GM21381 (cell line): ENCODE results near the gene CDK5RAP2.
"Not testable (repeated sequence)": the region's sequence is repeated elsewhere in the genome, so short reads cannot be mapped to it uniquely, and the experiment has no call there.

Source experiments
- ATAC-seq: cut with Tn5 transposase; IDR thresholded peaks from one replicate; pipeline ENCODE4 v1.9.1; 2021; ENCODE audit warnings: mild to moderate bottlenecking, moderate library complexity; ENCODE audit not compliant: unreplicated experiment

Gene CDK5RAP2

GRCh38 chr9:120592210-120592609 is 12.2 kb upstream of the CDK5RAP2 start:
- no peak for ATAC-seq

DNA sequence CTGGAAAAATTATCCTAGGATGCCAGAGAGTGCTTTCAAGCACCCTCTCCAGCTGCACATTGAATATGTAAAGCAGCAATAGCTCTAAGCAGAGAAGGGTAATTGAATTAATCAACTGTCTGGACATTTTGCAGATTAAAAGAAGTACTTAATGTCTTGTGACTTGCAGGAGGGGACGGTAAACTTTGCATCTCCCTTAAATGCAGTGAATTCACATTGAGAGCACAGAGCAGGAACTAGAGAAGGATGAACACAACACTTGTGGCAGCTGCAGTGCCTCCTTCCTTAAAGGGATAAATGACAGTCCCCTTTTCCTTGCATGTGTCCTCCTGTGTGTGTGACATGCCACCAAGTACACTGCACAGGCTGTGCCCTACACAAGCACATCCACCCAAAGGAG is 7.4 kb upstream of the CDK5RAP2 start:
- ATAC-seq = no peak

DNA sequence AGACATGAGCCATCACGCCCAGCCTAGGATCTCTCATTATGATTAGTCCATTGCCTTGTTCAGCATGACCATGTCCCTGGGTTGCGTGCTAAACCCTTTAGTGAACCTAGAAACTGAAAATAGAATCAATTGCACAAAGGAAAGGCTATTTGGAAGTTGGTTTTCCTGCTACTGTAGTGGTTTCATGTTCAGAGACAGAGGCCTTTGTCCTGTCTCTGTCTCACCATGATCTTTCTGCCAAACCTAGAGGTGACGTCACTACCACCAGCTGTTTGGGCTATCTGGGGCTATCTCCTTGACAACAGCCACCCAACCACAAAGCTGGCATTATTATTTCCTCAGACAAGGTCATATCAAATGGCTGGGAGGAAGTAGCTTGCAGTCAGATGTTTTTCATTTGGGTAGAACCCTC is 4.0 kb upstream of the CDK5RAP2 start:
- peak; percentile 44 for ATAC-seq

GRCh38 chr9:120579139-120580050 is 572 bp downstream of the CDK5RAP2 start:
- ATAC-seq = peak; percentile 30

DNA sequence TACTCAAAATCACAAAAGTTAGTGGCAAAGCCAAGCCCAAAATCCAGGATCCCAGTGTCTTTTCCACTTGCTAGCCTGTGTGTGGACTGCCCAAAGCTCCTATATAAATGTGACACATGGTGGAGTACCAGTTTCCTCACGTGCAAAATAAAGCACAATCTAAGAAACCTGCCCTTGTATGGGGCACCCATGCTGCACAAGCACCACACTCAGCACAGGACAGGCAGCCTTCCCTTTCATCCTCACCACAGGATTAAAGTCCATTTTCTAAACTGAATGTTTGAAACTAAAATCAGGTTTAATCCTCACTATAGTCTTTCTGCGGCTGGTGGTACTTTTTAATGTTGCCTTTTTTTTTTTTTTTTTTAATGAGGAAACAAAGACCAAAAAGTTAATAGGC is 5.5 kb downstream of the CDK5RAP2 start:
- ATAC-seq = no peak

GRCh38 chr9:120572472-120572871 is 7.5 kb downstream of the CDK5RAP2 start:
- no peak for ATAC-seq

DNA sequence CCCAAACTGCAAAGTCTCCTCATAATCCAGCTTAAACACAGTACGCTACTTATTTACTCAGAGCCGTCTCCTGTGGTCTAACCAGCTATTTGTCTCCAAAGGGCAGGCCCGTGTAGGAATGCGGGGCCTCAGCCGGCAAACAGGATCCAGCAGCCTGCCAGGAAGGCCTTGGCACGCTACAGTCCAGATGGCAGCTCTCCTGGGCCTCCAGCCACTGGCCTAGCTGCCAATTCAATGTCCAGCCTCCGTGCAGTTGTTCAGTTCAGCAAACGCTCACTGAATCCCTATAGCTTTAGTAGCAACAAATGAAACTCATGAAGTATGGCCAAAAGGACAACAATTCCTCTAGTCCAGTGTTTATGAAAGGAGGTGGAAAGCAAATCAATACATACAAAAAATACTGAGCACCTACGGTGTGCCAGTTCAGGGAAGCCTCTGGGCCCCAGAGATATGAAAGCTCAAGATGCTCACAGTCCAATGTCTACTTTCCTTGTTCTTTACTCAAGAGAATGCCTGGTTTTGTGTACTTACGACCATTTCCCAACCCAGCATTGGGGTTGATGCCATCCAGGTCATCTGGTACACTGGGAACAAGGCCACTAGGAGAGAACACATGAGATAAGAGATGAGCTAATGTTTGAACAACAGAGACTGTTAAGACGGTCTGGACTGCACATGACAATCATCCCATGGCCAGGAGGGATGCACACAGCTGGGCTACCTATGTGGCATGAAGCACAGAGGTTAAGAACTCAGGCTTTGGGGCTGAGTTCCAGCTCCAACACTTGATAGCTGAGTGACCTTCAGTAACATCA is 8.3 kb downstream of the CDK5RAP2 start:
- ATAC-seq = no peak

DNA sequence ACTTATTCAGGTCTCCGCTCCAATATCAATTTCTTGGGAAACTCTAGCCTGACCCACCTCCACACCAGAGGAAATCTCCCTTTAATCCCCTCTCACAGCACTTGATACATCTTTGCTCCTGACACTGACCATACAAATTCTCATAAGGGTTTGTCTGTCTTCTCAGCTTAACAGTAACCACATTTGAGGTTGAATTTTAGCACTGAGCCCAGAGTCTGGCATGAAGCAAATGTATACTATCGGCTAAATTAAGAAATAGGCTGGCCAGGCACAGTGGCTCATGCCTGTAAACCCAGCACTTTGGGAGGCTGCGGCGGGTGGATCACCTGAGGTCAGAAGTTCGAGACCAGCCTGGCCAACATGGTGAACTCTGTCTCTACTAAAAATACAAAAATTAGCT is 9.7 kb downstream of the CDK5RAP2 start:
- no peak for ATAC-seq

GRCh38 chr9:120569556-120569955 is 10.4 kb downstream of the CDK5RAP2 start:
- no peak for ATAC-seq

DNA sequence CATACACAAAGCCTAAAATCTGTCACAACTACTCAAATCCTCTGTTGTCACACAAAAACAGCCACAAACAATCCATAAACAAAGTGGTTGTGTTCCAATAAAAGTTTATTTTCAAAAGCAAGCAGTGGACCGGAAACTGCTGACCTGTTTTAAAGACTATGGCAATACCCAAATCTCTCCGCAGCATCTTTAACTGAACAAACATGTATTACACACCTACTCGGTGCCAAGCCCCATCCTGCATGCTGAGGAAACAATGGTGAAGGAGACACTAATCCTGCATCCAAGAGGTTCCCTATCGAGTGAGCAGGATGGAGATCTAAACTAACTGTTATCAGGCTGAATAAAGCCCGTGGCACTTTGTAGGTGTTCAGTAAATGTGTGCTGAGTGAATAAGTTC is 11.2 kb downstream of the CDK5RAP2 start:
- no peak for ATAC-seq

DNA sequence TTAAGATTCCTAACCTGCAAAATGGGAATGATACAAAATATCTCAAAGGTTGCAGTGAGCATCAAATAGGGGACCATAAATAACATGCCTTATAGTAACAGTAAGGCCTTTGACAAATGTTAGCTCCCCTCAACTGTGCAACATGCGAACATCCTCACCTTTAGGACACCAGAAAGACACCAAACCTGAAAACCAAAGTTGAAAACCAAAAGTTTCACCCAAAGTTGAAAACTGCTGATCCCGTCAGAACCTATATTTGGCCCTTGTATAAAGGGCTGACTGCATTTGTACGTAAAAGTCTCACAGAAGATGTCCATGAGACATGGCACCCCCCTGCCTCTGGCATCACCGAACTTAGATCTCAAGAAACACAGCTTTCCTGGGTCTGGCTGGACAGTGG is 12.1 kb downstream of the CDK5RAP2 start:
- no peak for ATAC-seq

DNA sequence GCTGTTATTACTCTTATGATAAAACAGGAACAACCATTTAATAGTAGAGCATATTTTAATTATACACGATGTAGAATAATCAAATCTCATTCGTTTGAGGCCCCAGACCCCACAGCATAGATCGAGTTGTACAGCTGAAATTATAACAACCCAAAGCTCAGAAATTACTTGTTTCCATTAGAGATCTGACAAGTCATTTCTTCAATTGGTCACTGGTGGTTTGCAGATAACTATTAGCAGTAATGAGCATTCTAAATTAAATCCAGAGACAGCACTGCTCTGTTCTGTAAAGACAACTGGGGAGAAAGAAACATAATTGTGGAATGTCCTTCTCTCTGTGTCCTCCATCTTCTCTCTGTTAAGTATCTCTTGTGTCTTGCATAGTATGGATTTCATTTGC is 12.9 kb downstream of the CDK5RAP2 start:
- ATAC-seq = no peak

DNA sequence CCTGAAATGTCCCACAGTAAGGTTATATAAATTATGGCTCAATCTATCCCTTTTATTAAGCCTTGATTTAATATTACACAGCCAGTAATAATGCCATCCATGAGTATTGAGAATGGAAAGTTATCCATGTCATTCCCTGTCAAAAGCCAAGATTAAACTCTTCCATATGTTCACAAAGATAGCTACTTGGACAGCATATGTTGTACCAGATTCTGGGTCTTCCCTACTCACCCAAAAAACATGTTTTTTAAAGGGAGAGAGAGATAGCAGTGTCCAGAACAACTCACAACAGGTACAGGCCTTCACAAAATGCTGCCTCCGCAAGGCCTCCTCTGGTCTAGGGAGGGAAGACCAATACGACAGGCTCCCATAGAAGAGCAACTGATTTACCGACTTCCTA is 15.4 kb downstream of the CDK5RAP2 start:
- no peak for ATAC-seq

GRCh38 chr9:120562861-120563443 is 17.0 kb downstream of the CDK5RAP2 start:
- ATAC-seq = no peak

DNA sequence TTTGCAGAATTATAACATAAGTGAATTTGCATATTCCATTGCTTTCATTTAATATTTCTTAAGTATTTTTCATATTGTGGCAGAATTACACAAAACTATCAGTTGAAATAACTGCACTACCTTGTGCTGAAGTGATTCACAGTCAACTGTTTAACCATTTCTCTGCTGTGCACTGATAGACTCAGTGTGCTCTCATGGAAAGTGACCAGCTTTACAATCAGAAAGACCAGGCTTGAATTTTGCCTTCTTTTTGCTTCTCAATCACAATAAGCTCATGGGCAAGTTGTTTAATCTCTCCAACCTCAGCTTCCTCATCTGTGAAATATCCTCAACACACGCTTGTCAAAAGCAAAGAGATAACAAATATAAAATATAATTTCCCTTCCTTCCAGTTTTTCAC is 18.3 kb downstream of the CDK5RAP2 start:
- no peak for ATAC-seq

- no peak for ATAC-seq
Observed at GRCh38 chr9:120559546-120559945, 20.4 kb downstream of the CDK5RAP2 start.

DNA sequence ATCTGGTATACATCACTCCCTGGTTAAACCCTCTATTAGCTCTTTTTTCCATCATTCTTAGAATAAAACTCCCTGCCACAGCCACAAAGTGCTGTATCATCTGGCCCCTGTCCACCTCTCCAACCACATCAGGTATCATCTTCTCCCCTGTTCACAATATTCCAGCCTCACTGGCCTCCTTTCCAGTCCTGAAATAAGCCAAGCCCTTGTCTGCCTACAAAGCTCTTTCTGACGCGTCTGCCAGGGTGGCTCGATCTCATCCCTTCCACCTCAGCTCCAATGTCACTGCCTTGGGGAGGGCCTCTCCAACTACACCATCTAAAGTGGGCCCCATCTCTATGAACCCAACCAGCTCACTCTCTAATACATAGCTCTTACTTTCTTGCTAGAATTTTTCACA is 21.5 kb downstream of the CDK5RAP2 start:
- ATAC-seq = no peak

DNA sequence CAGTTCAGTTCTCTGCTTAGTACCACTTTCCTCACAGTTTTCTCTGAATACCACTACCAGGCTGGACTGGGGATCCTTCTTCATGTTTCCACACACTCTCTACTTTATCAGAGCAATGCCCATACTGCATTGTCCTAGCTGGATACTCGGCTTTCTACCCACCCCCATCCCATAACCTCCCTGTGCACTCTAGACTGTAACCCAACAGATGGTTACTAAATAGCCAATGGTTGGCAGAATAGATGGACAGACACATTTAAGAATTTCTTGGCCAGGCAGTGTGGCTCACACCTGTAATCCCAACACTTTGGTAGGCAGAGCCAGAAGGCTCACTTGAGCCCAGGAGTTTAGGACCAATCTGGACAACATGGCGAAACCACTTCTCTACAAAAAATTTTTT is 22.8 kb downstream of the CDK5RAP2 start:
- no peak for ATAC-seq

DNA sequence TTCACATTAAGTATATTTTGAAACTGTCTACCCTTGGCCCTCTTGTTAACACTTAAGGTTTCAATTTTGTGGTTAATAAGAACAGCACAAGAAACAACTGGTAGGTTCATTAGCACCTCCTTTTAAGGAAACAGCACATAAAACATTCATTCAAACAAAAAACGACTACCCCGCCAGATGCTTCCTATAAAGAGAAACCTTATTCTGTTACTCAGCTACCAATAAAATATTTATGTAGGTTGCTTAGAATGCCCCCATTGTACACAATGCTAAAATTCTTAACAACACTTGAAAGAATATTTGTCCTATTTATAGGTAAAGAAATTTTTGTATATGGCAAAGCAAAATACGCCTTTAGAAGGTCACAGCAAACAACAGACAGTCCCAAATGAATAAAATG is 23.2 kb downstream of the CDK5RAP2 start:
- ATAC-seq = no peak

- no peak for ATAC-seq
Observed at GRCh38 chr9:120555839-120556238, 24.1 kb downstream of the CDK5RAP2 start.

DNA sequence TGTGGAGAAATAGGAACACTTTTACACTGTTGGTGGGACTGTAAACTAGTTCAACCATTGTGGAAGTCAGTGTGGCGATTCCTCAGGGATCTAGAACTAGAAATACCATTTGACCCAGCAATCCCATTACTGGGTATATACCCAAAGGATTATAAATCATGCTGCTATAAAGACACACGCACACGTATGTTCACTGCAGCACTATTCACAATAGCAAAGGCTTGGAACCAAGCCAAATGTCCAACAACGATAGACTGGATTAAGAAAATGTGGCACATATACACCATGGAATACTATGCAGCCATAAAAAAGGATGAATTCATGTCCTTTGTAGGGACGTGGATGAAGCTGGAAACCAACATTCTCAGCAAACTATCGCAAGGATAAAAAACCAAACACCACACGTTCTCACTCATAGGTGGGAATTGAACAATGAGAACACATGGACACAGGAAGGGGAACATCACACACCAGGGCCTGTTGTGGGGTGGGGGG is 27.7 kb downstream of the CDK5RAP2 start:
- not testable (repeated sequence) for ATAC-seq
